Astrocyte (in vitro differentiated cells and primary cell): ENCODE data around the gene LMX1A.

Experiments used
- EZH2 ChIP-seq: IDR thresholded peaks from 2 replicates; pipeline ENCODE4 v1.6.1; 2012; ENCODE audit warnings: mild to moderate bottlenecking, low read length, inconsistent platforms; ENCODE audit not compliant: insufficient read depth
- TF ChIP-seq, protein P1 (sequence below): IDR thresholded peaks from 2 replicates; pipeline ENCODE4 v1.5.1; 2011; ENCODE audit warnings: low read depth, mild to moderate bottlenecking, inconsistent platforms, low read length, moderate library complexity; ENCODE audit not compliant: insufficient read depth

- TF ChIP-seq, protein P1, sequence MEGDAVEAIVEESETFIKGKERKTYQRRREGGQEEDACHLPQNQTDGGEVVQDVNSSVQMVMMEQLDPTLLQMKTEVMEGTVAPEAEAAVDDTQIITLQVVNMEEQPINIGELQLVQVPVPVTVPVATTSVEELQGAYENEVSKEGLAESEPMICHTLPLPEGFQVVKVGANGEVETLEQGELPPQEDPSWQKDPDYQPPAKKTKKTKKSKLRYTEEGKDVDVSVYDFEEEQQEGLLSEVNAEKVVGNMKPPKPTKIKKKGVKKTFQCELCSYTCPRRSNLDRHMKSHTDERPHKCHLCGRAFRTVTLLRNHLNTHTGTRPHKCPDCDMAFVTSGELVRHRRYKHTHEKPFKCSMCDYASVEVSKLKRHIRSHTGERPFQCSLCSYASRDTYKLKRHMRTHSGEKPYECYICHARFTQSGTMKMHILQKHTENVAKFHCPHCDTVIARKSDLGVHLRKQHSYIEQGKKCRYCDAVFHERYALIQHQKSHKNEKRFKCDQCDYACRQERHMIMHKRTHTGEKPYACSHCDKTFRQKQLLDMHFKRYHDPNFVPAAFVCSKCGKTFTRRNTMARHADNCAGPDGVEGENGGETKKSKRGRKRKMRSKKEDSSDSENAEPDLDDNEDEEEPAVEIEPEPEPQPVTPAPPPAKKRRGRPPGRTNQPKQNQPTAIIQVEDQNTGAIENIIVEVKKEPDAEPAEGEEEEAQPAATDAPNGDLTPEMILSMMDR = no peak
- no peak for TF ChIP-seq EZH2
These were observed 42.6 kb downstream of the LMX1A start for GRCh38 chr1:165313903-165314302.
